Measurements from ENCODE around the gene DOCK2. TPM values are rescaled to one million over a fixed set of nuclear protein-coding genes. Genes with fewer than 3 reads are reported as not detected.

DOCK2 gene
- total and polyA plus RNA-seq, 9 of the 15 experiments (the other 6 are each of a cell fraction or from before 2014, with no cell fraction given), result 4.5 to 42.6 (median 20.5) TPM

- TF ChIP-seq ETV6 (IDR thresholded peaks at IDR 0.05; ENCODE audit: borderline replicate concordance in 1 of 2, low read depth in 2 of 2, low read length in 1 of 2), result no peak
- no peak for TF ChIP-seq ETV6 (CRISPR knock-in tag; IDR thresholded peaks at IDR 0.05; ENCODE audit: borderline replicate concordance)
- peak; percentile 84 for TF ChIP-seq ZNF395 (CRISPR knock-in tag; IDR thresholded peaks at IDR 0.05)
- peak; percentile 71 for TF ChIP-seq NCOR1 (IDR thresholded peaks at IDR 0.05)
- no peak for TF ChIP-seq NONO (IDR thresholded peaks at IDR 0.05; ENCODE audit: low read depth in 2 of 2, low read length in 1 of 2)
- TF ChIP-seq SRSF1 (IDR thresholded peaks at IDR 0.05; ENCODE audit: low read depth, low read length), result no peak
- no peak for TF ChIP-seq PHTF2 (CRISPR knock-in tag; IDR thresholded peaks at IDR 0.05)
- no peak for TF ChIP-seq FUS (optimal IDR thresholded peaks at IDR 0.05; ENCODE audit: low read depth, low read length)
- no peak for TF ChIP-seq HMGN3 (IDR thresholded peaks at IDR 0.05; ENCODE audit: borderline replicate concordance, extremely low read depth, insufficient read length, low read depth, low read length)
- TF ChIP-seq ZNF589 (CRISPR knock-in tag; IDR thresholded peaks at IDR 0.05; ENCODE audit: low read depth), result peak; percentile 79
- no peak for TF ChIP-seq THRB (CRISPR knock-in tag; conservative IDR thresholded peaks at IDR 0.05)
- no peak for TF ChIP-seq E2F4 (CRISPR knock-in tag; IDR thresholded peaks at IDR 0.05; ENCODE audit: low read depth)
- TF ChIP-seq NR2F6 (CRISPR knock-in tag; IDR thresholded peaks at IDR 0.05), result no peak
- TF ChIP-seq HMBOX1 (IDR thresholded peaks at IDR 0.05), result peak; percentile 95
- no peak for TF ChIP-seq KLF13 (tag; IDR thresholded peaks at IDR 0.05; ENCODE audit: borderline replicate concordance, low read depth)
- peak in 1 of 2 experiments; percentile 68; a peak in 1 of 4 replicates for TF ChIP-seq ZNF639 (CRISPR knock-in tag; conservative IDR thresholded peaks at IDR 0.05 in 1 of 2, IDR thresholded peaks at IDR 0.05 in 1 of 2)
- TF ChIP-seq ZFPM2 (CRISPR knock-in tag; IDR thresholded peaks at IDR 0.05), result no peak
These were observed 13.7 kb downstream of the DOCK2 start (continued) for GRCh38 chr5:169650701-169651331.

All from K562 (cell line).